ENCODE results near the gene INPP5J. TPM values are rescaled to one million over a fixed set of nuclear protein-coding genes. Genes with fewer than 3 reads are reported as not detected.

Gene INPP5J
- total and polyA plus RNA-seq, 2 of the 13 experiments (the other 11 are each of a cell fraction or from before 2014, with no cell fraction given), result 0.24 to 1.1 TPM

DNA sequence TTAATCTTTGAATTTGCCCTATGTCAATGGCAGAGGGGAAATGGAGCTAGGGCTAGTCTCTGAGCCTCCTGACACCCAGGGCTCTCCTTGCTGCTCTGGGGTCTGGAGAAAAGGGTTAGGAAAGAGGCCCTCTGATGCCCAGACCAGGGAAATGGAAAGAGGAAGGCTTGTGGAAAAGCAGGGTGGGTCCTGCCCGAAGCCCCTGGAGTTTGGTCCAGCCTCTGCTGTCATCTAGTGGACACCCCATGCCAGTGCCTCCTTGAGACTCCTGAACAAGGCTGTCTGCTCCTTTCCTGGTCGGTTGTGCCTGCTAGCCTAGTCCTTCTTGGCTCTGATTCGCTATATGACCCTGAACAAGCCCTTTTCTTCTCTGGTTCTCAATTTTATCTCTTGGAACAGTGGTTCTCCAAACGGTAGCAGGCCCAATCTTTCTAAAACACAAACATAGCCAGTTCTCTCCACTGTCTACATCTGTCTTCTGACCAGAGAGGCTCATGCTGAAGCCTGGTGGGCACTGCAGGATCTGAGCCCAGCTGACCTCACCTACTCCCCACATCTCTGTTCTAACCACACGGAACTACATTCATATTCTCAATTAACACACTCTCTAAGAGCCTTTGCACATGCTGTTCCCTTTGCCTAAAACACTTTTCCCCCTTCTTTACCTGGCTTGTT, 26.3 kb downstream of the INPP5J start (continued):
- TF ChIP-seq CHD4 (IDR thresholded peaks at IDR 0.05; ENCODE audit: borderline replicate concordance, low read length) (no peak), ZMAT3 (CRISPR knock-in tag; conservative IDR thresholded peaks at IDR 0.05) (no peak), POGZ (CRISPR knock-in tag; IDR thresholded peaks at IDR 0.05) (no peak), TRIM24 (CRISPR knock-in tag; IDR thresholded peaks at IDR 0.05) (no peak), SCMH1 (CRISPR knock-in tag; IDR thresholded peaks at IDR 0.05; ENCODE audit: borderline replicate concordance) (no peak), RNF2 (conservative IDR thresholded peaks at IDR 0.05; ENCODE audit: low read depth) (no peak), PPARG (CRISPR knock-in tag; conservative IDR thresholded peaks at IDR 0.05) (peak; percentile 81), DR1 (CRISPR knock-in tag; IDR thresholded peaks at IDR 0.05) (no peak), FIP1L1 (IDR thresholded peaks at IDR 0.05; ENCODE audit: borderline replicate concordance, insufficient read depth, low read depth, low read length) (no peak), SRF (IDR thresholded peaks at IDR 0.05; ENCODE audit: low read depth, low read length) (no peak), ZNF160 (CRISPR knock-in tag; IDR thresholded peaks at IDR 0.05) (no peak), RAD21 (CRISPR knock-in tag; IDR thresholded peaks at IDR 0.05) (peak; percentile 95), FOXK2 (IDR thresholded peaks at IDR 0.05) (no peak), ZFX (CRISPR knock-in tag; IDR thresholded peaks at IDR 0.05; ENCODE audit: low read depth) (no peak)
- TF ChIP-seq, protein P1, sequence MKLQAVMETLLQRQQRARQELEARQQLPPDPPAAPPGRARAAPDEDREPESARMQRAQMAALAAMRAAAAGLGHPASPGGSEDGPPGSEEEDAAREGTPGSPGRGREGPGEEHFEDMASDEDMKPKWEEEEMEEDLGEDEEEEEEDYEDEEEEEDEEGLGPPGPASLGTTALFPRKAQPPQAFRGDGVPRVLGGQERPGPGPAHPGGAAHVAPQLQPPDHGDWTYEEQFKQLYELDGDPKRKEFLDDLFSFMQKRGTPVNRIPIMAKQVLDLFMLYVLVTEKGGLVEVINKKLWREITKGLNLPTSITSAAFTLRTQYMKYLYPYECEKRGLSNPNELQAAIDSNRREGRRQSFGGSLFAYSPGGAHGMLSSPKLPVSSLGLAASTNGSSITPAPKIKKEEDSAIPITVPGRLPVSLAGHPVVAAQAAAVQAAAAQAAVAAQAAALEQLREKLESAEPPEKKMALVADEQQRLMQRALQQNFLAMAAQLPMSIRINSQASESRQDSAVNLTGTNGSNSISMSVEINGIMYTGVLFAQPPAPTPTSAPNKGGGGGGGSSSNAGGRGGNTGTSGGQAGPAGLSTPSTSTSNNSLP (IDR thresholded peaks at IDR 0.05; ENCODE audit: low read depth, low read length), result no peak
- TF ChIP-seq, protein P2, sequence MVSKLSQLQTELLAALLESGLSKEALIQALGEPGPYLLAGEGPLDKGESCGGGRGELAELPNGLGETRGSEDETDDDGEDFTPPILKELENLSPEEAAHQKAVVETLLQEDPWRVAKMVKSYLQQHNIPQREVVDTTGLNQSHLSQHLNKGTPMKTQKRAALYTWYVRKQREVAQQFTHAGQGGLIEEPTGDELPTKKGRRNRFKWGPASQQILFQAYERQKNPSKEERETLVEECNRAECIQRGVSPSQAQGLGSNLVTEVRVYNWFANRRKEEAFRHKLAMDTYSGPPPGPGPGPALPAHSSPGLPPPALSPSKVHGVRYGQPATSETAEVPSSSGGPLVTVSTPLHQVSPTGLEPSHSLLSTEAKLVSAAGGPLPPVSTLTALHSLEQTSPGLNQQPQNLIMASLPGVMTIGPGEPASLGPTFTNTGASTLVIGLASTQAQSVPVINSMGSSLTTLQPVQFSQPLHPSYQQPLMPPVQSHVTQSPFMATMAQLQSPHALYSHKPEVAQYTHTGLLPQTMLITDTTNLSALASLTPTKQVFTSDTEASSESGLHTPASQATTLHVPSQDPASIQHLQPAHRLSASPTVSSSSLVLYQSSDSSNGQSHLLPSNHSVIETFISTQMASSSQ (IDR thresholded peaks at IDR 0.05; ENCODE audit: low read depth), result no peak
- TF ChIP-seq, protein P2 (CRISPR knock-in tag; IDR thresholded peaks at IDR 0.05; ENCODE audit: borderline replicate concordance), result no peak
- TF ChIP-seq, protein P3, sequence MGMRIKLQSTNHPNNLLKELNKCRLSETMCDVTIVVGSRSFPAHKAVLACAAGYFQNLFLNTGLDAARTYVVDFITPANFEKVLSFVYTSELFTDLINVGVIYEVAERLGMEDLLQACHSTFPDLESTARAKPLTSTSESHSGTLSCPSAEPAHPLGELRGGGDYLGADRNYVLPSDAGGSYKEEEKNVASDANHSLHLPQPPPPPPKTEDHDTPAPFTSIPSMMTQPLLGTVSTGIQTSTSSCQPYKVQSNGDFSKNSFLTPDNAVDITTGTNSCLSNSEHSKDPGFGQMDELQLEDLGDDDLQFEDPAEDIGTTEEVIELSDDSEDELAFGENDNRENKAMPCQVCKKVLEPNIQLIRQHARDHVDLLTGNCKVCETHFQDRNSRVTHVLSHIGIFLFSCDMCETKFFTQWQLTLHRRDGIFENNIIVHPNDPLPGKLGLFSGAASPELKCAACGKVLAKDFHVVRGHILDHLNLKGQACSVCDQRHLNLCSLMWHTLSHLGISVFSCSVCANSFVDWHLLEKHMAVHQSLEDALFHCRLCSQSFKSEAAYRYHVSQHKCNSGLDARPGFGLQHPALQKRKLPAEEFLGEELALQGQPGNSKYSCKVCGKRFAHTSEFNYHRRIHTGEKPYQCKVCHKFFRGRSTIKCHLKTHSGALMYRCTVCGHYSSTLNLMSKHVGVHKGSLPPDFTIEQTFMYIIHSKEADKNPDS (CRISPR knock-in tag; IDR thresholded peaks at IDR 0.05), result no peak
- TF ChIP-seq, protein P4, sequence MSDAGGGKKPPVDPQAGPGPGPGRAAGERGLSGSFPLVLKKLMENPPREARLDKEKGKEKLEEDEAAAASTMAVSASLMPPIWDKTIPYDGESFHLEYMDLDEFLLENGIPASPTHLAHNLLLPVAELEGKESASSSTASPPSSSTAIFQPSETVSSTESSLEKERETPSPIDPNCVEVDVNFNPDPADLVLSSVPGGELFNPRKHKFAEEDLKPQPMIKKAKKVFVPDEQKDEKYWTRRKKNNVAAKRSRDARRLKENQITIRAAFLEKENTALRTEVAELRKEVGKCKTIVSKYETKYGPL (CRISPR knock-in tag; IDR thresholded peaks at IDR 0.05), result no peak
- TF ChIP-seq, protein P5, sequence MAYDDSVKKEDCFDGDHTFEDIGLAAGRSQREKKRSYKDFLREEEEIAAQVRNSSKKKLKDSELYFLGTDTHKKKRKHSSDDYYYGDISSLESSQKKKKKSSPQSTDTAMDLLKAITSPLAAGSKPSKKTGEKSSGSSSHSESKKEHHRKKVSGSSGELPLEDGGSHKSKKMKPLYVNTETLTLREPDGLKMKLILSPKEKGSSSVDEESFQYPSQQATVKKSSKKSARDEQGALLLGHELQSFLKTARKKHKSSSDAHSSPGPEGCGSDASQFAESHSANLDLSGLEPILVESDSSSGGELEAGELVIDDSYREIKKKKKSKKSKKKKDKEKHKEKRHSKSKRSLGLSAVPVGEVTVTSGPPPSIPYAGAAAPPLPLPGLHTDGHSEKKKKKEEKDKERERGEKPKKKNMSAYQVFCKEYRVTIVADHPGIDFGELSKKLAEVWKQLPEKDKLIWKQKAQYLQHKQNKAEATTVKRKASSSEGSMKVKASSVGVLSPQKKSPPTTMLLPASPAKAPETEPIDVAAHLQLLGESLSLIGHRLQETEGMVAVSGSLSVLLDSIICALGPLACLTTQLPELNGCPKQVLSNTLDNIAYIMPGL (CRISPR knock-in tag; IDR thresholded peaks at IDR 0.05; ENCODE audit: borderline replicate concordance in 1 of 2, low read depth in 1 of 2), result peak; percentile 58 to 66; a peak in 3 of 4 replicates
